GM19351 (cell line): ENCODE data around the gene PSIP1.
"Not testable (repeated sequence)": the region's sequence is repeated elsewhere in the genome, so short reads cannot be mapped to it uniquely, and the experiment has no call there.

Experiments
- ATAC-seq: cut with Tn5 transposase; IDR thresholded peaks from one replicate; pipeline ENCODE4 v1.9.1; 2021; ENCODE audit warnings: mild to moderate bottlenecking, moderate library complexity; ENCODE audit not compliant: unreplicated experiment

PSIP1 gene

GRCh38 chr9:15510789-15511575 is at the start of gene PSIP1:
TSS of gene PSIP1 (minus strand) at chr9:15510970. CDS start at chr9:15510188, 782 bp downstream.
- ATAC-seq, result peak; percentile 72

GRCh38 chr9:15553528-15553898 is 42.7 kb upstream of the PSIP1 start:
- ATAC-seq, result peak; percentile 23

GRCh38 chr9:15552636-15553527 is 42.1 kb upstream of the PSIP1 start, which contains the start of gene CCDC171:
TSS of gene CCDC171 (plus strand) at chr9:15553043. CDS start at chr9:15564089, 11,046 bp downstream.
- peak; percentile 75 for ATAC-seq

- no peak for ATAC-seq
Observed at GRCh38 chr9:15549611-15550010, 38.8 kb upstream of the PSIP1 start.

- ATAC-seq, result no peak
Observed at GRCh38 chr9:15543047-15543813, 32.5 kb upstream of the PSIP1 start.

- no peak for ATAC-seq
Observed at GRCh38 chr9:15542624-15543023, 31.9 kb upstream of the PSIP1 start.

GRCh38 chr9:15541872-15542271 is 31.1 kb upstream of the PSIP1 start:
- ATAC-seq, result no peak

- ATAC-seq, result peak; percentile 37
Observed at GRCh38 chr9:15531380-15531779, 20.6 kb upstream of the PSIP1 start.

GRCh38 chr9:15529566-15530324 is 19.0 kb upstream of the PSIP1 start:
- peak; percentile 81 for ATAC-seq

- not testable (repeated sequence) for ATAC-seq
Observed at GRCh38 chr9:15527035-15527434, 16.3 kb upstream of the PSIP1 start.

GRCh38 chr9:15525958-15526357 is 15.2 kb upstream of the PSIP1 start:
- no peak for ATAC-seq

- no peak for ATAC-seq
Observed at GRCh38 chr9:15524845-15525455, 14.2 kb upstream of the PSIP1 start.

GRCh38 chr9:15522130-15522755 is 11.5 kb upstream of the PSIP1 start:
- no peak for ATAC-seq

- ATAC-seq, result no peak
Observed at GRCh38 chr9:15521254-15521653, 10.5 kb upstream of the PSIP1 start.

- no peak for ATAC-seq
Observed at GRCh38 chr9:15519831-15520230, 9.1 kb upstream of the PSIP1 start.

GRCh38 chr9:15513335-15513734 is 2.6 kb upstream of the PSIP1 start:
- ATAC-seq, result no peak

- ATAC-seq, result no peak
Observed at GRCh38 chr9:15512889-15513288, 2.1 kb upstream of the PSIP1 start.

- no peak for ATAC-seq
Observed at GRCh38 chr9:15512204-15512603, 1.4 kb upstream of the PSIP1 start.
